GM12878 (cell line): ENCODE data around the gene SRF. TPM values are rescaled to one million over a fixed set of nuclear protein-coding genes. Genes with fewer than 3 reads are reported as not detected.

Source experiments
- ATAC-seq: fragments of 200-7000 bp; cut with Tn5 transposase; 3 replicates; pipeline ENCODE4 v1.9.1; 2020; ENCODE audit warnings: mild to moderate bottlenecking, moderate library complexity
- BruUV-seq: library from RNA; stranded (reverse); fragments of 400-500 nt; replicated peaks from 2 replicates; lab custom pipeline; 2021; lab: Mats Ljungman, UMichigan
- CTCF ChIA-PET: fragments of 300-600 bp; sonication (Branson Sonifier 250); formaldehyde crosslinking; extraction: SDS; loops from one replicate; lab custom pipeline; 2021; ENCODE audit warnings: inconsistent platforms; lab: Yijun Ruan, JAX
- POLR2A ChIA-PET: fragments of 350-600 bp; formaldehyde crosslinking; extraction: SDS; loops from one replicate; lab custom pipeline; 2021; ENCODE audit warnings: inconsistent platforms; lab: Charles Lee
- RAD21 ChIA-PET: fragments of 300-600 bp; sonication (Branson Sonifier 250); formaldehyde crosslinking; loops from one replicate; lab custom pipeline; 2023; ENCODE audit warnings: antibody characterized with exemption; ENCODE audit not compliant: unreplicated experiment; lab: Charles Lee
- SMC1A ChIA-PET: fragments of 300-600 bp; sonication (Branson Sonifier 250); formaldehyde crosslinking; loops from one replicate; lab custom pipeline; 2023; ENCODE audit not compliant: unreplicated experiment, uncharacterized antibody; lab: Charles Lee
- DNase-seq: peaks from one replicate; pipeline ENCODE4 v3.0.0-alpha.2; 2011; ENCODE audit warnings: low read depth, low spot score
- FAIRE-seq: peaks from 3 replicates; lab custom pipeline; 2011; peaks lifted over from hg19 to GRCh38; lab: Jason Lieb, UNC
- H2AFZ ChIP-seq: 2 replicates; pipeline ENCODE4 v1.6.0; 2011; ENCODE audit warnings: low read depth, low read length, control low read depth; ENCODE audit not compliant: control insufficient read depth
- H3K27ac ChIP-seq: 2 replicates; pipeline ENCODE4 v1.5.1; 2011; ENCODE audit warnings: control low read depth; ENCODE audit not compliant: control insufficient read depth, insufficient read depth
- H3K27me3 ChIP-seq, 2 experiments: replicated peaks in 1 of 2; 2 replicates each; pipeline versions ENCODE4 v1.6.0 to v1.6.1; 2011; ENCODE audit warnings: low read length in 1 of 2; ENCODE audit not compliant: control insufficient read depth in 2 of 2, insufficient read depth in 2 of 2
- H3K36me3 ChIP-seq, 2 experiments: 2 replicates each; pipeline ENCODE4 v1.5.1; 2011; ENCODE audit warnings: low read length in 1 of 2; ENCODE audit not compliant: control insufficient read depth in 2 of 2, insufficient read depth in 2 of 2
- H3K4me1 ChIP-seq: 2 replicates; pipeline ENCODE4 v1.6.1; 2011; ENCODE audit warnings: mild to moderate bottlenecking, low read length, moderate library complexity, mixed read lengths; ENCODE audit not compliant: control insufficient read depth, insufficient read depth
- H3K4me2 ChIP-seq: 2 replicates; pipeline ENCODE4 v1.6.0; 2011; ENCODE audit warnings: control low read depth; ENCODE audit not compliant: control insufficient read depth, insufficient read depth
- H3K4me3 ChIP-seq: fragments of 200-600 bp; sonication (generic); 2 replicates; pipeline ENCODE4 v1.5.1; 2016
- H3K79me2 ChIP-seq: 2 replicates; pipeline ENCODE4 v1.6.0; 2011; ENCODE audit warnings: low read length; ENCODE audit not compliant: control insufficient read depth, insufficient read depth
- H3K9ac ChIP-seq: 2 replicates; pipeline ENCODE4 v1.8.0; 2011; ENCODE audit warnings: low read length, control low read depth, mixed read lengths; ENCODE audit not compliant: control insufficient read depth, insufficient read depth
- H3K9me3 ChIP-seq: replicated peaks from 3 replicates; pipeline ENCODE4 v1.5.1; 2011; ENCODE audit warnings: mild to moderate bottlenecking, low read length; ENCODE audit not compliant: control insufficient read depth, insufficient read depth
- H4K20me1 ChIP-seq: 2 replicates; pipeline ENCODE4 v1.6.0; 2011; ENCODE audit not compliant: control insufficient read depth, insufficient read depth
- ATF2 ChIP-seq: IDR thresholded peaks from 2 replicates; pipeline ENCODE4 v1.6.1; 2012; ENCODE audit warnings: low read length, inconsistent platforms
- BCL11A ChIP-seq: IDR thresholded peaks from 2 replicates; pipeline ENCODE4 v1.6.1; 2011; ENCODE audit warnings: low read depth, low read length
- CHD1 ChIP-seq: IDR thresholded peaks from 2 replicates; pipeline ENCODE4 v1.6.1; 2012; ENCODE audit warnings: low read depth, low read length, improper control_type of control experiment
- E2F8 ChIP-seq: fragments of 450-650 bp; IDR thresholded peaks from 2 replicates; pipeline ENCODE4 v1.6.1; 2018; ENCODE audit warnings: mild to moderate bottlenecking, low read depth, moderate library complexity; ENCODE audit not compliant: partially characterized antibody
- LARP7 ChIP-seq: fragments of 450-650 bp; IDR thresholded peaks from 2 replicates; pipeline ENCODE4 v1.6.1; 2017; ENCODE audit warnings: mild to moderate bottlenecking
- POLR2A ChIP-seq: IDR thresholded peaks from 2 replicates; pipeline ENCODE4 v1.6.1; 2011; ENCODE audit warnings: low read depth, mild to moderate bottlenecking, low read length
- SKIL ChIP-seq: fragments of 450-650 bp; IDR thresholded peaks from 2 replicates; pipeline ENCODE4 v1.6.1; 2017; ENCODE audit warnings: mild to moderate bottlenecking, low read depth, inconsistent platforms; ENCODE audit not compliant: poor library complexity, severe bottlenecking
- SUPT20H ChIP-seq: IDR thresholded peaks from 2 replicates; pipeline ENCODE4 v1.6.1; 2011; ENCODE audit warnings: low read depth, mild to moderate bottlenecking, low read length, moderate library complexity, borderline replicate concordance; ENCODE audit not compliant: control insufficient read depth
- USF2 ChIP-seq: IDR thresholded peaks from 2 replicates; pipeline ENCODE4 v1.6.1; 2011; ENCODE audit warnings: low read depth, low read length, improper control_type of control experiment, borderline replicate concordance
- WGBS: methylation state at CpG from one replicate; pipeline ENCODE4 v1.1.6; 2016; ENCODE audit warnings: low lambda C conversion rate; ENCODE audit not compliant: insufficient replicate concordance, insufficient coverage; ENCODE audit errors: missing lambda C conversion rate; 5-methylcytosine and 5-hydroxymethylcytosine counted together
- in situ Hi-C: fragments of 300-500 bp; cut with MboI; formaldehyde crosslinking; loops from 9 replicates; pipeline ENCODE4 v1.14.3; 2018; ENCODE audit warnings: mixed read lengths
- intact Hi-C: fragments of 100-400 bp; cut with micrococcal nuclease; formaldehyde crosslinking; loops from one replicate; pipeline ENCODE4 v1.14.2; 2022; ENCODE audit not compliant: unreplicated experiment
- polyA plus RNA-seq, 11 experiments: library from polyadenylated mRNA; depleted of rRNA in 4 of 11; unstranded in 6 of 11; stranded (reverse) in 5 of 11; fragments of >200 nt; fragmentation: Nextera tagmentation in 4 of 11; fragmentation: Illumina TruSeq in 1 of 11; extraction: Ambion mirVana in 4 of 11; extraction: Trizol in 1 of 11; gene quantifications; 1 replicate in 1 of 11; 2 replicates in 10 of 11; pipeline versions ENCODE4 v1.2.1 to v1.2.3, GENCODE V29; 2011 to 2016; ENCODE audit warnings: inconsistent platforms in 2 of 11, missing spikeins in 2 of 11, low read depth in 1 of 11
- total RNA-seq, 4 experiments: library from RNA; depleted of rRNA in 3 of 4; stranded (reverse); fragments of >200 nt in 3 of 4; fragmentation: Illumina TruSeq in 1 of 4; extraction: Trizol in 1 of 4; gene quantifications; 2 replicates each; pipeline versions ENCODE4 v1.2.1 to v1.2.3, GENCODE V29; 2013 to 2021

The SRF gene
- total and polyA plus RNA-seq, 10 of the 15 experiments (the other 5 are each of a cell fraction or from before 2014, with no cell fraction given): 2.3 to 56.3 (median 28.2) TPM

DNA sequence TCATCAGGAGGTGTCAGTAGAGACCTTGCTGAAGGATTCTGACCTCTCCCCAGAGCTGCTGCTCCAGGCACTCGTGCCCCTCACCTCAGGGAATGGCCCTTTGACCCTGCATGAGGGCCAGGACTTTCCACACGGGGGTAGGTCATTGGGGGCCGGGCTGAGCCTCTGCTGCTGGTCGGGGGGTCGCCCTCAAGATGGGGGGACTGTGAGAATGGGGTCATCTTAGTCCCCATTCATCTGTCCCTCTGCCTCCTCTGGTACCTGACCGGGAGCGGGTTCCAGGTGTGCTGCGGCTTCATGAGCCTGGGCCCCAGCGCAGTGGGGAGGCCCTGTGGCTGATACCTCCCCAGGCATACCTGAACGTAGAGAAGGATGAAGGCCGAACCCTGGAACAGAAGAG lies 42.4 kb downstream of the SRF start (continued):
- TF ChIP-seq E2F8 (no peak), LARP7 (no peak), SKIL (no peak)

- no peak overlapping the region for H3K9ac ChIP-seq
- in situ Hi-C loops: no loop called here
- no TSS peak for BruUV-seq
- FAIRE-seq: no peak
- no peaks in the 10 kb centered on the region for H3K4me1 ChIP-seq
- H3K9me3 ChIP-seq: no peaks in the 10 kb centered on the region
- 97% methylated on average over 8 of the region's 8 CpGs for WGBS
- CTCF ChIA-PET: interaction anchor here (1.3 kb wide), 1 partner anchor 141 kb away, joined by 3 read pairs; no protein-coding TSS in a partner anchor
- POLR2A ChIA-PET: no interaction called here
- SMC1A ChIA-PET: interaction anchor here (1.1 kb wide), 1 partner anchor 9 kb away, joined by 3 read pairs; no protein-coding TSS in a partner anchor
- H4K20me1 ChIP-seq: no peaks in the 10 kb centered on the region
- peaks cover 0 to 1% of the 10 kb centered on the region in 2 experiments; a peak in 2 of 4 replicates for H3K36me3 ChIP-seq
- no peaks in the 10 kb centered on the region for H3K79me2 ChIP-seq
- H3K4me3 ChIP-seq: no peak overlapping the region
- TF ChIP-seq CHD1 (no peak), POLR2A (no peak), SUPT20H (no peak), ATF2 (no peak), BCL11A (no peak), USF2 (no peak)
- TF ChIP-seq, all 136 proteins: peak for 0
- Histone ChIP-seq H3K4me2 (no peak overlapping the region), H3K27ac (no peak overlapping the region), H2AFZ (no peak overlapping the region), H3K27me3 (no peaks in the 10 kb centered on the region)
- DNase-seq (no peak), ATAC-seq (no peak)
- intact Hi-C loops: no loop called here
- RAD21 ChIA-PET: no interaction called here
These were observed 44.0 kb downstream of the SRF start for GRCh38 chr6:43215066-43215465.
